K562 (cell line): ENCODE results near the gene JUP. TPM values are rescaled to one million over a fixed set of nuclear protein-coding genes. Genes with fewer than 3 reads are reported as not detected.

Experiments
- ATF7 ChIP-seq: fragments of 450-650 bp; IDR thresholded peaks from 2 replicates; pipeline ENCODE4 v1.7.1; 2014; ENCODE audit warnings: mild to moderate bottlenecking, moderate library complexity
- DEAF1 ChIP-seq: fragments of 450-650 bp; formaldehyde crosslinking; IDR thresholded peaks from 2 replicates; pipeline ENCODE4 v1.4.0; 2020; ENCODE audit warnings: mild to moderate bottlenecking, moderate library complexity
- EGR1 ChIP-seq: fragments of 450-650 bp; conservative IDR thresholded peaks from 2 replicates; pipeline ENCODE4 v1.6.1; 2017; ENCODE audit warnings: mild to moderate bottlenecking
- FOXJ2 ChIP-seq: fragments of 200-800 bp; sonication (Bioruptor generic); IDR thresholded peaks from 2 replicates; pipeline ENCODE4 v1.6.1; 2016; ENCODE audit warnings: missing genetic modification characterization, missing compliant biosample characterization
- HLTF ChIP-seq: fragments of 450-650 bp; IDR thresholded peaks from 2 replicates; pipeline ENCODE4 v1.6.1; 2016
- NFXL1 ChIP-seq: fragments of 450-650 bp; formaldehyde crosslinking; IDR thresholded peaks from 2 replicates; pipeline ENCODE4 v1.4.0; 2021; ENCODE audit warnings: mild to moderate bottlenecking
- PBX2 ChIP-seq, 2 experiments: IDR thresholded peaks in 1 of 2; conservative IDR thresholded peaks in 1 of 2; 2 replicates each; pipeline ENCODE4 v1.6.1; 2016; ENCODE audit warnings: low read depth in 2 of 2, mild to moderate bottlenecking in 1 of 2, missing compliant biosample characterization in 1 of 2, missing genetic modification characterization in 1 of 2, moderate library complexity in 1 of 2
- RBFOX2 ChIP-seq: fragments of 200-400 bp; formaldehyde crosslinking; IDR thresholded peaks from 2 replicates; pipeline ENCODE4 v1.6.1; 2017; ENCODE audit warnings: low read depth, mild to moderate bottlenecking, low read length, moderate library complexity
- TBP ChIP-seq: optimal IDR thresholded peaks from 2 replicates; pipeline ENCODE3; 2011; ENCODE audit warnings: low read depth, low read length, improper control_type of control experiment
- TSC22D4 ChIP-seq: fragments of 450-650 bp; IDR thresholded peaks from 2 replicates; pipeline ENCODE4 v1.6.1; 2016; ENCODE audit warnings: missing genetic modification characterization, missing biosample characterization, control low read depth
- ZNF512 ChIP-seq: IDR thresholded peaks from 2 replicates; pipeline ENCODE4 v1.6.1; 2016; ENCODE audit warnings: missing genetic modification characterization, missing compliant biosample characterization
- polyA plus RNA-seq, 8 experiments: library from polyadenylated mRNA; depleted of rRNA in 4 of 8; stranded (reverse) in 5 of 8; unstranded in 3 of 8; fragments of >200 nt; fragmentation: Nextera tagmentation in 2 of 8; fragmentation: Illumina TruSeq in 1 of 8; extraction: Ambion mirVana in 2 of 8; extraction: Trizol in 1 of 8; gene quantifications; 2 replicates each; pipeline versions ENCODE4 v1.2.1 to v1.2.3, GENCODE V29; 2011 to 2014; ENCODE audit warnings: inconsistent platforms in 1 of 8, missing spikeins in 1 of 8
- total RNA-seq, 7 experiments: library from RNA; depleted of rRNA in 6 of 7; stranded (reverse); fragments of >200 nt in 6 of 7; fragmentation: Illumina TruSeq in 2 of 7; extraction: Trizol in 2 of 7; gene quantifications; 2 replicates each; pipeline versions ENCODE4 v1.2.1 to v1.2.3, GENCODE V29; 2011 to 2021; ENCODE audit warnings: low replicate concordance in 1 of 7

JUP gene
- total and polyA plus RNA-seq, 9 of the 15 experiments (the other 6 are each of a cell fraction or from before 2014, with no cell fraction given) = 6.4 to 177 (median 31.2) TPM

- TF ChIP-seq DEAF1 (CRISPR knock-in tag) = no peak
- TF ChIP-seq PBX2 (CRISPR knock-in tag; IDR thresholded peaks at IDR 0.05; ENCODE audit: low read depth) = no peak
- TF ChIP-seq PBX2 (tag; conservative IDR thresholded peaks at IDR 0.05; ENCODE audit: low read depth) = no peak
- TF ChIP-seq TSC22D4 (tag) = no peak
- TF ChIP-seq NFXL1 (CRISPR knock-in tag) = no peak
- no peak for TF ChIP-seq ZNF512 (tag)
- no peak for TF ChIP-seq HLTF
- TF ChIP-seq EGR1 = peak; percentile 42; the same call in 1 of the 2 replicates
- no peak for TF ChIP-seq FOXJ2
- TF ChIP-seq ATF7 = peak; percentile 66
- TF ChIP-seq RBFOX2 = no peak
- TF ChIP-seq TBP = peak; percentile 49
These were observed 1.2 kb downstream of the JUP start (continued) for GRCh38 chr17:41785091-41785858.
